Neuronal stem cell (in vitro differentiated cells): Measurements from ENCODE around the gene SMPD2.

ENCODE experiments used
- DNase-seq: peaks from one replicate; pipeline ENCODE4 v3.0.0-alpha.2; 2013; ENCODE audit warnings: low spot score
- H2AFZ ChIP-seq: one replicate; pipeline ENCODE4 v1.6.1; 2013; ENCODE audit warnings: mild to moderate bottlenecking, low read length, inconsistent platforms
- H2AK5ac ChIP-seq: 2 replicates; pipeline ENCODE4 v1.6.1; 2013; ENCODE audit warnings: low read depth, mild to moderate bottlenecking, inconsistent platforms, low read length, moderate library complexity, mixed read lengths
- H2BK120ac ChIP-seq: 2 replicates; pipeline ENCODE4 v1.6.1; 2013; ENCODE audit warnings: low read depth, mild to moderate bottlenecking, inconsistent platforms, low read length, moderate library complexity, mixed read lengths
- H2BK12ac ChIP-seq: one replicate; pipeline ENCODE4 v1.6.1; 2013; ENCODE audit warnings: low read length, inconsistent platforms
- H2BK15ac ChIP-seq: 2 replicates; pipeline ENCODE4 v1.6.1; 2013; ENCODE audit warnings: mild to moderate bottlenecking, low read length, inconsistent platforms, mixed read lengths
- H2BK5ac ChIP-seq: one replicate; pipeline ENCODE4 v1.6.1; 2013; ENCODE audit warnings: inconsistent platforms, mild to moderate bottlenecking, low read length, moderate library complexity
- H3K14ac ChIP-seq: one replicate; pipeline ENCODE4 v1.6.1; 2013; ENCODE audit warnings: low read length, inconsistent platforms
- H3K18ac ChIP-seq: 2 replicates; pipeline ENCODE4 v1.6.1; 2013; ENCODE audit warnings: low read length, inconsistent platforms
- H3K23ac ChIP-seq: 2 replicates; pipeline ENCODE4 v1.6.1; 2013; ENCODE audit warnings: low read depth, mild to moderate bottlenecking, mixed read lengths, low read length, inconsistent platforms; ENCODE audit not compliant: poor library complexity
- H3K27ac ChIP-seq: replicated peaks from 3 replicates; pipeline ENCODE4 v1.5.1; 2013; ENCODE audit warnings: low read length, inconsistent platforms
- H3K27me3 ChIP-seq, 3 experiments: 2 replicates each; pipeline ENCODE4 v1.6.1; 2013; ENCODE audit warnings: low read length in 3 of 3, mild to moderate bottlenecking in 2 of 3, inconsistent platforms in 1 of 3, low read depth in 1 of 3, mixed read lengths in 1 of 3, moderate library complexity in 1 of 3; ENCODE audit not compliant: control insufficient read depth in 3 of 3, insufficient read depth in 3 of 3
- H3K36me3 ChIP-seq, 2 donors: replicated peaks in 1 of 2; 2 replicates each; pipeline ENCODE4 v1.6.1; 2013; ENCODE audit warnings: low read length in 2 of 2; ENCODE audit not compliant: control insufficient read depth in 2 of 2, insufficient read depth in 2 of 2
- H3K4ac ChIP-seq: 2 replicates; pipeline ENCODE4 v1.6.1; 2013; ENCODE audit warnings: inconsistent platforms, mild to moderate bottlenecking, low read length, moderate library complexity
- H3K4me1 ChIP-seq, 2 donors: 1 replicate in 1 of 2; 2 replicates in 1 of 2; pipeline ENCODE4 v1.6.1; 2013; ENCODE audit warnings: low read length in 2 of 2, low read depth in 1 of 2; ENCODE audit not compliant: control insufficient read depth in 2 of 2, insufficient read depth in 1 of 2
- H3K4me2 ChIP-seq: one replicate; pipeline ENCODE4 v1.6.1; 2013; ENCODE audit warnings: mild to moderate bottlenecking, low read length, inconsistent platforms; ENCODE audit not compliant: insufficient read depth, poor library complexity, severe bottlenecking
- H3K4me3 ChIP-seq, 2 donors: 2 replicates each; pipeline ENCODE4 v1.5.1; 2013; ENCODE audit warnings: low read length in 2 of 2, mild to moderate bottlenecking in 2 of 2, inconsistent platforms in 1 of 2, moderate library complexity in 1 of 2
- H3K79me1 ChIP-seq: one replicate; pipeline ENCODE4 v1.6.1; 2013; ENCODE audit warnings: low read depth, mild to moderate bottlenecking, inconsistent platforms, low read length, moderate library complexity
- H3K9ac ChIP-seq: one replicate; pipeline ENCODE4 v1.6.1; 2013; ENCODE audit warnings: mild to moderate bottlenecking, low read depth, low read length, inconsistent platforms; ENCODE audit not compliant: poor library complexity
- H3K9me3 ChIP-seq, 2 donors: replicated peaks in 1 of 2; 2 replicates each; pipeline versions ENCODE3 to v1.6.1; 2013; ENCODE audit warnings: low read length in 2 of 2, mild to moderate bottlenecking in 2 of 2, inconsistent platforms in 1 of 2, low read depth in 1 of 2, mixed read lengths in 1 of 2, moderate library complexity in 1 of 2; ENCODE audit not compliant: control insufficient read depth in 2 of 2, insufficient read depth in 1 of 2
- H4K8ac ChIP-seq: one replicate; pipeline ENCODE4 v1.6.1; 2013; ENCODE audit warnings: low read depth, mild to moderate bottlenecking, inconsistent platforms, low read length, moderate library complexity
- H4K91ac ChIP-seq: one replicate; pipeline ENCODE4 v1.6.1; 2013; ENCODE audit warnings: low read length, low read depth, mild to moderate bottlenecking, inconsistent platforms; ENCODE audit not compliant: poor library complexity
- WGBS, 2 donors: extraction: QIAGEN DNeasy Blood & Tissue Kit; methylation state at CpG; one replicate each; pipeline ENCODE4 v1.1.7; 2013; ENCODE audit warnings: missing lambda C conversion rate in 2 of 2, mixed read lengths in 1 of 2; ENCODE audit not compliant: insufficient read length in 2 of 2, insufficient replicate concordance in 1 of 2; ENCODE audit errors: extremely low coverage in 2 of 2; 5-methylcytosine and 5-hydroxymethylcytosine counted together

SMPD2 gene

DNA sequence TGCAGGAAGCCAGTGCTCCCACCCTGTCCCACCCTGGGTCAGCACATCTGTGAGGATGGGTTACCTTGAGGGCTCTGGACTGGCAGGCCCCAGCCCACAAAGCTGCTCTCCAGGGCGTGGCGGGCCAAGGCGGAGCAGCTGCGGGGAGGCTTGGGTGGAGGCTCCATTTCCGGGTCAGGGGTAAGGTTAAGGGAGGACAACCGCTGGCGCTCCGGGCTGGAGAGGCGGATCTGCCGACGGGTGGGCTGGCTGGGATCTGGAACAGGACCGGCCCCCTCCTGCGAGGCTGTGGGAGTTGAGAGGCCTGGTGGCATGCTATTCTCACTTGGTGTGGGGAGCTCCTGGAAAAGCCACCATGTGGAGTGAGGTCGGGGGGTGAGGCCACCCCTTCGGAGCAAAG lies 5.5 kb downstream of the SMPD2 start:
- no peak overlapping the region for H3K14ac ChIP-seq
- no peak overlapping the region for H3K4ac ChIP-seq
- H3K27me3 ChIP-seq: no peaks in the 10 kb centered on the region
- H2BK120ac ChIP-seq: no peak overlapping the region
- no peaks in the 10 kb centered on the region for H3K9me3 ChIP-seq
- no peak overlapping the region for H4K8ac ChIP-seq
- no peak for DNase-seq
- H3K4me2 ChIP-seq: no peak overlapping the region
- H4K91ac ChIP-seq: no peak overlapping the region
- peaks cover 6 to 7% of the 10 kb centered on the region in 2 donors for H3K4me1 ChIP-seq
- H3K23ac ChIP-seq: no peak overlapping the region
- peaks cover 3% of the 10 kb centered on the region for H3K79me1 ChIP-seq
- H3K36me3 ChIP-seq: peaks cover 45 to 62% of the 10 kb centered on the region in 2 donors
- H3K9ac ChIP-seq: no peak overlapping the region
- no peak overlapping the region for H2AK5ac ChIP-seq
- no peak overlapping the region for H2AFZ ChIP-seq
- no CpG with 5 or more reads among the region's 15 CpGs for WGBS, 2 donors
- no peak overlapping the region for H3K4me3 ChIP-seq
- H2BK12ac ChIP-seq: no peak overlapping the region
- no peak overlapping the region for H3K27ac ChIP-seq
- no peak overlapping the region for H2BK5ac ChIP-seq
- H2BK15ac ChIP-seq: no peak overlapping the region
- no peak overlapping the region for H3K18ac ChIP-seq

DNA sequence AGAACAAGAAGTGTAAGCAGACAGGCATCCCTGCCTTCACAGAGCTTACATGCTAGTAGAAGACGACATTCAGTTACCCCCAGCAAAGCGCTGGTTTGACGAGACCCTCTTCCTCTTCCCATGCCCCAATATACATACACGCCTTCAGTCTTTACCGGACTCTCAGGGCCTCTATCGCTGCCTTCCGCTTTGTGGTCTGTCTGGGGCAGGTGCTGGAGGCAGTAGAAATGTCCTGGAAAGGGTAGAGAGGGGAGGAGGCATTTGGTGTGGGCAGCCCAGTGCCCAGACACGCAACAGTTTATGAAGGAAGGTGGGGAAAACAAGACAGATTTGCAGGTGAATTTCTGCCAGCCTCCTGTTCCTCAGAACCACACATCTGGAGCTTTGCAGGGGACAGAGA lies 6.0 kb downstream of the SMPD2 start:
- H3K27me3 ChIP-seq: no peaks in the 10 kb centered on the region
- DNase-seq: no peak
- no peak overlapping the region for H3K14ac ChIP-seq
- no peak overlapping the region for H2BK12ac ChIP-seq
- no peak overlapping the region for H4K8ac ChIP-seq
- no peak overlapping the region for H3K9ac ChIP-seq
- H2AFZ ChIP-seq: no peak overlapping the region
- H3K4me1 ChIP-seq: peaks cover 3 to 5% of the 10 kb centered on the region in 2 donors
- no peak overlapping the region for H3K23ac ChIP-seq
- no peak overlapping the region for H2BK120ac ChIP-seq
- H4K91ac ChIP-seq: no peak overlapping the region
- peaks cover 47 to 65% of the 10 kb centered on the region in 2 donors for H3K36me3 ChIP-seq
- no peak overlapping the region for H2BK5ac ChIP-seq
- H2AK5ac ChIP-seq: no peak overlapping the region
- H3K79me1 ChIP-seq: peaks cover 3% of the 10 kb centered on the region
- no peak overlapping the region for H2BK15ac ChIP-seq
- no peak overlapping the region for H3K27ac ChIP-seq
- WGBS, 2 donors: no CpG with 5 or more reads among the region's 8 CpGs
- no peak overlapping the region for H3K4me2 ChIP-seq
- H3K9me3 ChIP-seq: no peaks in the 10 kb centered on the region
- no peak overlapping the region for H3K4me3 ChIP-seq
- H3K4ac ChIP-seq: no peak overlapping the region
- no peak overlapping the region for H3K18ac ChIP-seq

DNA sequence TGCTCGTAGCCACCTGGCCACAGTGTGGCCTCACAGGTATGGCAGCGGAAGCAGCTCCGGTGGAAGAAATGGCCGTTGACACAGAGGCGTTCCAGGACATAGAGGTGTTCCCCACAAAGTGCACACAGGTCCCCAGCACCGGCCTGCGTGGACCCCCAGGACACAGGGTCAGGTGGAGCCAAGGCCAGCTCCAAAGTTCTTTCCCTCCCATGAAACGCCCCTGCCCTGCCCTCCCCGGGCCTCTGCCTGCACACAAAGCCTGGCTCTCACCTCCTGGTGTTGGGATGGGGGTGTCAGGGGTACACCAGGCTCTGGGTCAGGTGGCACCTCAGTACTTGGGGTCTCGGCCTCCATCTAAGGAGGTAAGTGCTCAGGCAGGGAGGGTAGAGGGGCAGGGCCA lies 6.6 kb downstream of the SMPD2 start:
- no peak for DNase-seq
- H2BK12ac ChIP-seq: no peak overlapping the region
- H3K9me3 ChIP-seq: no peaks in the 10 kb centered on the region
- H4K8ac ChIP-seq: no peak overlapping the region
- H3K4me3 ChIP-seq: no peak overlapping the region
- no peak overlapping the region for H2BK5ac ChIP-seq
- no peak overlapping the region for H2AFZ ChIP-seq
- H3K18ac ChIP-seq: no peak overlapping the region
- no peak overlapping the region for H3K9ac ChIP-seq
- no peak overlapping the region for H2BK120ac ChIP-seq
- no peak overlapping the region for H2BK15ac ChIP-seq
- no peak overlapping the region for H2AK5ac ChIP-seq
- H3K27ac ChIP-seq: no peak overlapping the region
- H4K91ac ChIP-seq: no peak overlapping the region
- H3K4me2 ChIP-seq: no peak overlapping the region
- H3K4ac ChIP-seq: no peak overlapping the region
- no CpG with 5 or more reads among the region's 10 CpGs for WGBS, 2 donors
- peak overlapping the region; percentile 43 for H3K14ac ChIP-seq
- no peaks in the 10 kb centered on the region for H3K27me3 ChIP-seq
- H3K36me3 ChIP-seq: peaks cover 52 to 70% of the 10 kb centered on the region in 2 donors
- peaks cover 0 to 2% of the 10 kb centered on the region in 2 donors for H3K4me1 ChIP-seq
- H3K23ac ChIP-seq: no peak overlapping the region
- H3K79me1 ChIP-seq: peaks cover 1% of the 10 kb centered on the region

DNA sequence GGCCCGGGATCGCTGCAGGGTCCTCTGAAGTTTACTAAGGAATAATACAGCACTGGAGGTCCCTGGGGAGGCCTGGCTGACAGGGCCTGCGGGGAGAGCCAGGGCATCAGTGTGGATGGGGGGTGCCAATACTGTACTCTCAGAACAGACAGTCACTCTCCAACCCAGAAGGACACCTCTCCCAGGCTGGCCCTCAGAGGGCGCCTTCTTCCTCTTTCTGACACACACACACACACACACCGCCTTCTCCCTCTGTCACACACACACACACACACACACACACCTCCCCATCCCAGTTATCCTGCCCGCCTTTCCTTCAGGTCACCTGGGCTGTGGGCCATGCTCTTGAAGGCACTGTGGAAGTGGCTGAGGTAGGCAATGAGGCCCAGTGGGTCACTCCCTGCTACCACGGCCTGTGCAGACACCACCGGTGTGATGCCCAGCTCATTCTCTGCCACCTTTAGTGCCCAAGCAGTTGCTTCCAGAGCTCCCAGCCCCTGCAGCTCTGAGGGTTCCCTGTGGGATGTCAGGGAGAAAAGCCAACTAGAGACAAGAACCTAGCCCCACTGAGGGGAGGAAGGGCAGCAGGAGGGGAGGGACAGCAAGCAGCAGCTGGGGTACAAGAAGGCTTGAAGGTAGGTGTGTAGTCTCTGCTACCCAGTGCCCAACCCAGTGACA lies 7.5 kb downstream of the SMPD2 start:
- H3K79me1 ChIP-seq: no peaks in the 10 kb centered on the region
- WGBS, 2 donors: no CpG with 5 or more reads among the region's 8 CpGs
- DNase-seq: no peak

More for the DNA sequence above, 7.5 kb downstream of the SMPD2 start:
- Histone ChIP-seq H3K4me2 (no peak overlapping the region), H3K9ac (no peak overlapping the region), H2AK5ac (no peak overlapping the region), H2BK15ac (no peak overlapping the region), H3K27ac (no peak overlapping the region), H2BK12ac (no peak overlapping the region), H3K18ac (no peak overlapping the region), H3K23ac (no peak overlapping the region), H3K14ac (no peak overlapping the region), H4K91ac (no peak overlapping the region), H3K36me3 (peaks cover 47 to 65% of the 10 kb centered on the region in 2 donors), H2BK120ac (no peak overlapping the region), H3K4me3 (no peak overlapping the region), H2AFZ (no peak overlapping the region), H3K4ac (no peak overlapping the region), H2BK5ac (no peak overlapping the region), H3K4me1 (peaks cover 0 to 1% of the 10 kb centered on the region in 2 donors), H3K27me3 (no peaks in the 10 kb centered on the region), H4K8ac (no peak overlapping the region), H3K9me3 (no peaks in the 10 kb centered on the region)
